ENCODE data around the gene CYP2C8. TPM values are rescaled to one million over a fixed set of nuclear protein-coding genes. Genes with fewer than 3 reads are reported as not detected.

CYP2C8 gene
- total RNA-seq, 1 experiment from 2014 or later = 0.81 TPM

DNA sequence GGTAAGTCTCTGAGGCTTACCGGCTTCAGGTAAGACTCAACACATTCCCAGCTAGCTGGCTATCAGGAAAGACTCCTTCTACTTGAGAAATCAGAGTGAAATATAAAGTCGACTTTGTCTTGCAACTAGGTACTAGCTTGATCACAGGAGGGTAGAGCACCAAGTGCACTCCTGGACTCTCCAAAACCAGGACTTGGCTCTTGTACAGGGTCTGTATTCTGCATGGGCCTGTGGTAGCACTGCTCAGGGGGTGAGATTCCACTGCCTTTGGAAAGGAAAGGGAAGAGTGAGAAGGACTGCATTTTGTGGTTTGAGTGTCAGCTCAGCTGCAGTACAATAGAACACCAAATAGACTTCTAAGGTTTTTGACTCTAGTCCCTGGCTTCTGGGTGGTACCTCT is 19.4 kb downstream of the CYP2C8 start (continued):
- TF ChIP-seq, protein P1, sequence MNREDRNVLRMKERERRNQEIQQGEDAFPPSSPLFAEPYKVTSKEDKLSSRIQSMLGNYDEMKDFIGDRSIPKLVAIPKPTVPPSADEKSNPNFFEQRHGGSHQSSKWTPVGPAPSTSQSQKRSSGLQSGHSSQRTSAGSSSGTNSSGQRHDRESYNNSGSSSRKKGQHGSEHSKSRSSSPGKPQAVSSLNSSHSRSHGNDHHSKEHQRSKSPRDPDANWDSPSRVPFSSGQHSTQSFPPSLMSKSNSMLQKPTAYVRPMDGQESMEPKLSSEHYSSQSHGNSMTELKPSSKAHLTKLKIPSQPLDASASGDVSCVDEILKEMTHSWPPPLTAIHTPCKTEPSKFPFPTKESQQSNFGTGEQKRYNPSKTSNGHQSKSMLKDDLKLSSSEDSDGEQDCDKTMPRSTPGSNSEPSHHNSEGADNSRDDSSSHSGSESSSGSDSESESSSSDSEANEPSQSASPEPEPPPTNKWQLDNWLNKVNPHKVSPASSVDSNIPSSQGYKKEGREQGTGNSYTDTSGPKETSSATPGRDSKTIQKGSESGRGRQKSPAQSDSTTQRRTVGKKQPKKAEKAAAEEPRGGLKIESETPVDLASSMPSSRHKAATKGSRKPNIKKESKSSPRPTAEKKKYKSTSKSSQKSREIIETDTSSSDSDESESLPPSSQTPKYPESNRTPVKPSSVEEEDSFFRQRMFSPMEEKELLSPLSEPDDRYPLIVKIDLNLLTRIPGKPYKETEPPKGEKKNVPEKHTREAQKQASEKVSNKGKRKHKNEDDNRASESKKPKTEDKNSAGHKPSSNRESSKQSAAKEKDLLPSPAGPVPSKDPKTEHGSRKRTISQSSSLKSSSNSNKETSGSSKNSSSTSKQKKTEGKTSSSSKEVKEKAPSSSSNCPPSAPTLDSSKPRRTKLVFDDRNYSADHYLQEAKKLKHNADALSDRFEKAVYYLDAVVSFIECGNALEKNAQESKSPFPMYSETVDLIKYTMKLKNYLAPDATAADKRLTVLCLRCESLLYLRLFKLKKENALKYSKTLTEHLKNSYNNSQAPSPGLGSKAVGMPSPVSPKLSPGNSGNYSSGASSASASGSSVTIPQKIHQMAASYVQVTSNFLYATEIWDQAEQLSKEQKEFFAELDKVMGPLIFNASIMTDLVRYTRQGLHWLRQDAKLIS (CRISPR knock-in tag; IDR thresholded peaks at IDR 0.05; ENCODE audit: borderline replicate concordance) = no peak
- TF ChIP-seq ELF4 (CRISPR knock-in tag; IDR thresholded peaks at IDR 0.05; ENCODE audit: low read depth) (no peak), ZNF671 (CRISPR knock-in tag; IDR thresholded peaks at IDR 0.05) (no peak), USF2 (CRISPR knock-in tag; IDR thresholded peaks at IDR 0.05) (no peak), GTF2I (CRISPR knock-in tag; conservative IDR thresholded peaks at IDR 0.05) (no peak), GABPB1 (CRISPR knock-in tag; IDR thresholded peaks at IDR 0.05) (no peak), ATF2 (CRISPR knock-in tag; IDR thresholded peaks at IDR 0.05; ENCODE audit: borderline replicate concordance, low read depth) (no peak), ZNF138 (CRISPR knock-in tag; conservative IDR thresholded peaks at IDR 0.05) (no peak), SP1 (CRISPR knock-in tag; conservative IDR thresholded peaks at IDR 0.05) (no peak), USF1 (CRISPR knock-in tag; IDR thresholded peaks at IDR 0.05) (no peak), HMGA2 (CRISPR knock-in tag; IDR thresholded peaks at IDR 0.05) (no peak), TCF7 (CRISPR knock-in tag; IDR thresholded peaks at IDR 0.05; ENCODE audit: low read depth) (no peak)
- TF ChIP-seq, protein P2, sequence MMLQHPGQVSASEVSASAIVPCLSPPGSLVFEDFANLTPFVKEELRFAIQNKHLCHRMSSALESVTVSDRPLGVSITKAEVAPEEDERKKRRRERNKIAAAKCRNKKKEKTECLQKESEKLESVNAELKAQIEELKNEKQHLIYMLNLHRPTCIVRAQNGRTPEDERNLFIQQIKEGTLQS (CRISPR knock-in tag; conservative IDR thresholded peaks at IDR 0.05) = no peak
- TF ChIP-seq, protein P3, sequence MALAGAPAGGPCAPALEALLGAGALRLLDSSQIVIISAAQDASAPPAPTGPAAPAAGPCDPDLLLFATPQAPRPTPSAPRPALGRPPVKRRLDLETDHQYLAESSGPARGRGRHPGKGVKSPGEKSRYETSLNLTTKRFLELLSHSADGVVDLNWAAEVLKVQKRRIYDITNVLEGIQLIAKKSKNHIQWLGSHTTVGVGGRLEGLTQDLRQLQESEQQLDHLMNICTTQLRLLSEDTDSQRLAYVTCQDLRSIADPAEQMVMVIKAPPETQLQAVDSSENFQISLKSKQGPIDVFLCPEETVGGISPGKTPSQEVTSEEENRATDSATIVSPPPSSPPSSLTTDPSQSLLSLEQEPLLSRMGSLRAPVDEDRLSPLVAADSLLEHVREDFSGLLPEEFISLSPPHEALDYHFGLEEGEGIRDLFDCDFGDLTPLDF (CRISPR knock-in tag; IDR thresholded peaks at IDR 0.05) = no peak

GRCh38 chr10:95048206-95048605 is 21.1 kb downstream of the CYP2C8 start:
- Mint-ChIP-seq H3K4me1 (peaks cover 4% of the 10 kb centered on the region), H3K9me3 (peaks cover 9% of the 10 kb centered on the region), H3K36me3 (peaks cover 5% of the 10 kb centered on the region; the same call in 1 of the 2 replicates), H3K27ac (no peak overlapping the region), H3K27me3 (ENCODE audit: low read depth) (no peaks in the 10 kb centered on the region), H3K4me3 (no peak overlapping the region)
- POLR2A ChIA-PET = no interaction called here
- ATAC-seq = no peak
- CTCF ChIA-PET = no interaction called here
- no peak for DNase-seq (ENCODE audit: low spot score)
- TF ChIP-seq GABPB1 (CRISPR knock-in tag; IDR thresholded peaks at IDR 0.05) (no peak), USF1 (CRISPR knock-in tag; IDR thresholded peaks at IDR 0.05) (no peak), SOX15 (CRISPR knock-in tag; IDR thresholded peaks at IDR 0.05) (no peak), ZBTB21 (CRISPR knock-in tag; IDR thresholded peaks at IDR 0.05; ENCODE audit: borderline replicate concordance) (no peak), FOXJ3 (CRISPR knock-in tag; IDR thresholded peaks at IDR 0.05; ENCODE audit: borderline replicate concordance) (no peak), ESRRA (CRISPR knock-in tag; IDR thresholded peaks at IDR 0.05; ENCODE audit: borderline replicate concordance) (no peak), ZMAT4 (CRISPR knock-in tag; IDR thresholded peaks at IDR 0.05) (no peak), FOXK1 (CRISPR knock-in tag; IDR thresholded peaks at IDR 0.05) (no peak)
- TF ChIP-seq, protein P4, sequence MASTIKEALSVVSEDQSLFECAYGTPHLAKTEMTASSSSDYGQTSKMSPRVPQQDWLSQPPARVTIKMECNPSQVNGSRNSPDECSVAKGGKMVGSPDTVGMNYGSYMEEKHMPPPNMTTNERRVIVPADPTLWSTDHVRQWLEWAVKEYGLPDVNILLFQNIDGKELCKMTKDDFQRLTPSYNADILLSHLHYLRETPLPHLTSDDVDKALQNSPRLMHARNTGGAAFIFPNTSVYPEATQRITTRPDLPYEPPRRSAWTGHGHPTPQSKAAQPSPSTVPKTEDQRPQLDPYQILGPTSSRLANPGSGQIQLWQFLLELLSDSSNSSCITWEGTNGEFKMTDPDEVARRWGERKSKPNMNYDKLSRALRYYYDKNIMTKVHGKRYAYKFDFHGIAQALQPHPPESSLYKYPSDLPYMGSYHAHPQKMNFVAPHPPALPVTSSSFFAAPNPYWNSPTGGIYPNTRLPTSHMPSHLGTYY (CRISPR knock-in tag; IDR thresholded peaks at IDR 0.05) = no peak
- TF ChIP-seq, protein P5, sequence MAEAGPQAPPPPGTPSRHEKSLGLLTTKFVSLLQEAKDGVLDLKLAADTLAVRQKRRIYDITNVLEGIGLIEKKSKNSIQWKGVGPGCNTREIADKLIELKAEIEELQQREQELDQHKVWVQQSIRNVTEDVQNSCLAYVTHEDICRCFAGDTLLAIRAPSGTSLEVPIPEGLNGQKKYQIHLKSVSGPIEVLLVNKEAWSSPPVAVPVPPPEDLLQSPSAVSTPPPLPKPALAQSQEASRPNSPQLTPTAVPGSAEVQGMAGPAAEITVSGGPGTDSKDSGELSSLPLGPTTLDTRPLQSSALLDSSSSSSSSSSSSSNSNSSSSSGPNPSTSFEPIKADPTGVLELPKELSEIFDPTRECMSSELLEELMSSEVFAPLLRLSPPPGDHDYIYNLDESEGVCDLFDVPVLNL (CRISPR knock-in tag; IDR thresholded peaks at IDR 0.05; ENCODE audit: borderline replicate concordance, low read depth) = no peak
- TF ChIP-seq, protein P6, sequence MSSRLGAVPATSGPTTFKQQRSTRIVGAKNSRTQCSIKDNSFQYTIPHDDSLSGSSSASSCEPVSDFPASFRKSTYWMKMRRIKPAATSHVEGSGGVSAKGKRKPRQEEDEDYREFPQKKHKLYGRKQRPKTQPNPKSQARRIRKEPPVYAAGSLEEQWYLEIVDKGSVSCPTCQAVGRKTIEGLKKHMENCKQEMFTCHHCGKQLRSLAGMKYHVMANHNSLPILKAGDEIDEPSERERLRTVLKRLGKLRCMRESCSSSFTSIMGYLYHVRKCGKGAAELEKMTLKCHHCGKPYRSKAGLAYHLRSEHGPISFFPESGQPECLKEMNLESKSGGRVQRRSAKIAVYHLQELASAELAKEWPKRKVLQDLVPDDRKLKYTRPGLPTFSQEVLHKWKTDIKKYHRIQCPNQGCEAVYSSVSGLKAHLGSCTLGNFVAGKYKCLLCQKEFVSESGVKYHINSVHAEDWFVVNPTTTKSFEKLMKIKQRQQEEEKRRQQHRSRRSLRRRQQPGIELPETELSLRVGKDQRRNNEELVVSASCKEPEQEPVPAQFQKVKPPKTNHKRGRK (CRISPR knock-in tag; IDR thresholded peaks at IDR 0.05; ENCODE audit: borderline replicate concordance) = no peak

Data from WTC11 (cell line).